Heart left ventricle (tissue), 16 donors: ENCODE results near the gene FLNB. TPM values are rescaled to one million over a fixed set of nuclear protein-coding genes. Genes with fewer than 3 reads are reported as not detected.

Source experiments
- ATAC-seq, 4 donors: fragments of 200-7000 bp; cut with Tn5 transposase; one replicate each; pipeline ENCODE4 v1.9.1; 2020 to 2022; ENCODE audit warnings: moderate library complexity in 4 of 4, mild to moderate bottlenecking in 3 of 4, moderate number of reproducible peaks in 1 of 4
- DNase-seq, 5 donors: peaks; one replicate each; pipeline ENCODE4 v3.0.0-alpha.2; 2020
- H3K27ac ChIP-seq, 12 donors: fragments of 200-600 bp; sonication (generic) in 4 of 12; one replicate each; pipeline versions ENCODE4 v1.5.0 to v1.8.0; 2016 to 2022; ENCODE audit warnings: mild to moderate bottlenecking in 2 of 12
- H3K27me3 ChIP-seq, 9 donors: fragments of 200-600 bp; sonication (generic) in 2 of 9; one replicate each; pipeline versions ENCODE4 v1.5.1 to v1.8.0; 2016 to 2022; ENCODE audit warnings: mild to moderate bottlenecking in 3 of 9
- H3K36me3 ChIP-seq, 9 donors: fragments of 200-600 bp; sonication (generic) in 2 of 9; one replicate each; pipeline versions ENCODE4 v1.5.0 to v1.8.0; 2018 to 2022; ENCODE audit warnings: mild to moderate bottlenecking in 2 of 9
- H3K4me1 ChIP-seq, 12 donors: fragments of 200-600 bp; sonication (generic) in 4 of 12; one replicate each; pipeline versions ENCODE4 v1.5.0 to v1.8.0; 2016 to 2022; ENCODE audit warnings: mild to moderate bottlenecking in 3 of 12
- H3K4me3 ChIP-seq, 12 donors: fragments of 200-600 bp; sonication (generic) in 4 of 12; one replicate each; pipeline versions ENCODE4 v1.5.0 to v1.8.0; 2017 to 2022; ENCODE audit warnings: mild to moderate bottlenecking in 9 of 12, moderate library complexity in 4 of 12
- H3K9me3 ChIP-seq, 12 donors: fragments of 200-600 bp; sonication (generic) in 4 of 12; one replicate each; pipeline versions ENCODE4 v1.5.0 to v1.8.0; 2016 to 2022; ENCODE audit warnings: mild to moderate bottlenecking in 1 of 12
- POLR2A ChIP-seq, 2 donors: fragments of 450-650 bp; IDR thresholded peaks; one replicate each; pipeline ENCODE4 v1.6.1; 2017; ENCODE audit warnings: antibody characterized with exemption in 2 of 2, mild to moderate bottlenecking in 2 of 2, moderate library complexity in 2 of 2
- WGBS, 4 donors: extraction: QIAGEN DNeasy Blood & Tissue Kit in 2 of 4; methylation state at CpG; one replicate each; pipeline versions ENCODE4 v1.1.5 to v1.1.7; 2013 to 2018; 5-methylcytosine and 5-hydroxymethylcytosine counted together
- intact Hi-C, 10 donors: fragments of 100-400 bp; cut with DNase I; formaldehyde crosslinking; loops; one replicate each; pipeline versions ENCODE4 v1.11.1 to v1.14.2; 2022
- polyA plus RNA-seq, 2 donors: library from polyadenylated mRNA; stranded (reverse); fragments of 200-250 nt; gene quantifications; one replicate each; pipeline ENCODE4 v1.2.3, GENCODE V29; 2013
- total RNA-seq, 9 donors: library from RNA; depleted of rRNA in 2 of 9; stranded (reverse); fragments of >200 nt in 2 of 9; fragmentation: NEBNext Ultra II Directional in 3 of 9; extraction: Animal tissue kit (Norgen Biotek cat#: 25700) in 3 of 9; gene quantifications; one replicate each; pipeline versions ENCODE4 v1.1.0 to v1.2.4, GENCODE V29; 2016 to 2023
- TF ChIP-seq, protein P1 (sequence below), 12 donors: fragments of 200-600 bp; sonication (generic) in 4 of 12; IDR thresholded peaks; one replicate each; pipeline versions ENCODE4 v1.5.0 to v1.8.0; 2018 to 2022; ENCODE audit warnings: antibody characterized with exemption in 12 of 12, mild to moderate bottlenecking in 5 of 12
- donor health status: ischemic (EF 13 %, LVEDD 7.1; RV severe dilation, severe dysfunction).
- donor health status: healthy with polysubstance abuse.
- donor health status: DM: no; HTN: yes; CAD: no.
- donor health status: DM: no; HTN: no; CAD: no.
- donor health status: ischemic (EF 25% LVEDD 6.9; RV normal size, moderate dysfunction).
- donor health status: ischemic (EF 25% LVEDD 5.7; RV mildly dilated, moderate dysfunction).
- donor health status: healthy.
- donor health status: DM: yes; HTN: yes; CAD: no.
- donor health status: ischemic (EF 35%, LVEDD 5.7; RV mildly dilated, moderate dysfunction).
- donor health status: nonischemic (EF 11% LVEDD 7.7; RV severe dilation, severe dysfunction).
- donor health status: DM: yes; HTN: yes; CAD: no.
- donor health status: PGD.
- donor health status: ischemic (EF 29% LVEDD 5.4; RV normal size, mild dysfunction).
- donor health status: nonischemic (EF 23%, LVEDD 6.1; RV moderate dilation, normal function).

Gene FLNB
- total and polyA plus RNA-seq, 11 donors = 30.5 to 75.6 (median 40.6) TPM

DNA sequence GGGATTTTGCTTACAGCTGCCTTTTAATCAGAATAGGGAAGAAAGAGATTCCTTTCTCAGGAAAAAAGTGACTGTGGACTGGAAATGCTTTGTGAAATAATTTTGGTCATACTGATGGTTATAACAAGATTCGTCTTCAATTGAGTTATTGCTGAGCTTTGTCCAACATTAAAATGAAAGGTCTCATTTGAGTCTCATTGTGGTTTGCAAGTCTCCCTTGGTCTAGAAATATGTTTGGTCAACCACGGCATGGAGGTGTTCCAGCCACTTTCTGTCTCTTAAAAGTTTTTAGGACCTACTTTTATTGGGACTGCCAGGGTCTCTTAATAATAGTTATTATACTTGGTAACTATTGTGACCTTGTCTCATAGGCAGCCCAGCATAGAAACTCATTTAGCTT lies 15.3 kb downstream of the FLNB start:
- Histone ChIP-seq H3K4me1 (peaks cover 0 to 74% (median 32%) of the 10 kb centered on the region in 12 donors), H3K36me3 (no peaks in the 10 kb centered on the region), H3K4me3 (no peak overlapping the region), H3K27ac (peak overlapping the region in 1 of 12 donors; percentile 48), H3K27me3 (no peaks in the 10 kb centered on the region), H3K9me3 (no peaks in the 10 kb centered on the region)
- 84 to 88% (median 86%) methylated on average over 2 of the region's 2 CpGs for WGBS, 4 donors
- DNase-seq (no peak), ATAC-seq (no peak)
- intact Hi-C loops = no loop called here
- TF ChIP-seq, protein P1, sequence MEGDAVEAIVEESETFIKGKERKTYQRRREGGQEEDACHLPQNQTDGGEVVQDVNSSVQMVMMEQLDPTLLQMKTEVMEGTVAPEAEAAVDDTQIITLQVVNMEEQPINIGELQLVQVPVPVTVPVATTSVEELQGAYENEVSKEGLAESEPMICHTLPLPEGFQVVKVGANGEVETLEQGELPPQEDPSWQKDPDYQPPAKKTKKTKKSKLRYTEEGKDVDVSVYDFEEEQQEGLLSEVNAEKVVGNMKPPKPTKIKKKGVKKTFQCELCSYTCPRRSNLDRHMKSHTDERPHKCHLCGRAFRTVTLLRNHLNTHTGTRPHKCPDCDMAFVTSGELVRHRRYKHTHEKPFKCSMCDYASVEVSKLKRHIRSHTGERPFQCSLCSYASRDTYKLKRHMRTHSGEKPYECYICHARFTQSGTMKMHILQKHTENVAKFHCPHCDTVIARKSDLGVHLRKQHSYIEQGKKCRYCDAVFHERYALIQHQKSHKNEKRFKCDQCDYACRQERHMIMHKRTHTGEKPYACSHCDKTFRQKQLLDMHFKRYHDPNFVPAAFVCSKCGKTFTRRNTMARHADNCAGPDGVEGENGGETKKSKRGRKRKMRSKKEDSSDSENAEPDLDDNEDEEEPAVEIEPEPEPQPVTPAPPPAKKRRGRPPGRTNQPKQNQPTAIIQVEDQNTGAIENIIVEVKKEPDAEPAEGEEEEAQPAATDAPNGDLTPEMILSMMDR (IDR thresholded peaks at IDR 0.05) = no peak
- no peak for TF ChIP-seq POLR2A (IDR thresholded peaks at IDR 0.05)

DNA sequence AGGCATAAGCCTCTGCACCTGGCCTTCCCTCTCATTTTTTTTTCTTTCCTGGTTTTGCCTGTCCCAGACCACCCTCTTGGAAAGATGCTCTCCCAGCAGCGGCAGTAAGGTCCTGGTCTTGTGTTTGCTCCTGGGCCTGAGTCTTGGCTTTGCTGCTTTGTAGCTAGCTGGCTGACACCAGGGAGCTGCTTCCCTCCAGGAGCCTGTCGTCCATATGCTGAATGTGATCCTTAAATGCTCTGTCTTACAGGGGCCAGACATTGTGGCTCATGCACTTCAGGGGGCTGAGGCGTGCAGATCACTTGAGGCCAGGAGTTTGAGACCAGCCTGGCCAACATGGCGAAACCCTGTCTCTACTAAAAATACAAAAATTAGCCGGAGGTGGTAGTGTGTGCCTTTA lies 17.2 kb downstream of the FLNB start:
- H3K9me3 ChIP-seq = no peaks in the 10 kb centered on the region
- ATAC-seq (no peak), DNase-seq (no peak)
- peak overlapping the region in 2 of 12 donors; percentile 44 to 72 for H3K27ac ChIP-seq
- TF ChIP-seq POLR2A (IDR thresholded peaks at IDR 0.05) = no peak
- TF ChIP-seq, protein P1 (IDR thresholded peaks at IDR 0.05) = no peak
- WGBS, 4 donors = 79 to 86% (median 85%) methylated on average over 5 of the region's 5 CpGs
- H3K4me3 ChIP-seq = no peak overlapping the region
- no peaks in the 10 kb centered on the region for H3K27me3 ChIP-seq
- intact Hi-C loops = no loop called here
- H3K4me1 ChIP-seq = peaks cover 0 to 63% (median 22%) of the 10 kb centered on the region in 12 donors
- no peaks in the 10 kb centered on the region for H3K36me3 ChIP-seq

DNA sequence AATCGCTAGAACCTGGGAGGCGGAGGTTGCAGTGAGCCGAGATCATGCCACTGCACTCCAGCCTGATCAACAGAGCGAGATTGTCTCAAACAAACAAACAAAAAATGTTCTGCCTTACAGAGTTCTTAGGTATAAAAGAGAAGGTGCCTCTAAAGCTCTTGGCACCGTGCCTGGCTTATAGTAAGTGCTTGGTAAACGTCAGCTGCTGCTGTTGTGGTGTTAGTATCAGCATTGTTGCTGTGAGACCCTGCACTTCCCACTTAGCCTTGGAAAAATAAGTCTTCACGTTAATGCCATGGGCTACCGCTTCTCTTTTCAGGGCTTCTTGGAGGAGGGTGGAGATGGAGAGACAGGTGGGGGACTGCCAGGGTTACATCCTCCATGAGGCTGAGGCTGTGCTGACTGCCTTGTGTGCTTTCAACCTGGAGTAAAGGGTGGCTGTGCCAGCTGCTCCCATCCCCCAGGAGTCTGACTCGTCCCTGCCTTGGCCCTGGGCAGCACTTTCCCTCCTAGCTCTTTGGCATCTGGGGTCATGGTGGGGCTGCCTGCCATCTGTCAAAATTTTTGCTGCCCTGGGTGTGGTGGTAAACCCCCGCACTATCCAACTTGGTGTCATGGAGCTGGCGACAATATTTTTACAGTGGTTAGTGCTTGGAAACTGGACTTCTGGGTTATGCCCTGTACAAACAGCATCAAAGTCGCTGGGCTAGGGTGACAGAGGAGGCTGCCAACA lies 17.8 kb downstream of the FLNB start:
- peaks cover 0 to 59% (median 16%) of the 10 kb centered on the region in 12 donors for H3K4me1 ChIP-seq
- H3K27ac ChIP-seq = peak overlapping the region in 2 of 12 donors; percentile 44 to 72
- peak in 3 of 4 donors; percentile 43 to 68 (median 60) for ATAC-seq
- H3K9me3 ChIP-seq = no peaks in the 10 kb centered on the region
- H3K27me3 ChIP-seq = no peaks in the 10 kb centered on the region
- intact Hi-C loops = no loop called here
- WGBS, 4 donors = 53 to 66% (median 60%) methylated on average over 12 of the region's 12 CpGs
- no peaks in the 10 kb centered on the region for H3K36me3 ChIP-seq
- TF ChIP-seq, protein P1 (IDR thresholded peaks at IDR 0.05) = no peak
- TF ChIP-seq POLR2A (IDR thresholded peaks at IDR 0.05) = no peak
- H3K4me3 ChIP-seq = no peak overlapping the region
- peak in 1 of 5 donors; percentile 57 for DNase-seq

DNA sequence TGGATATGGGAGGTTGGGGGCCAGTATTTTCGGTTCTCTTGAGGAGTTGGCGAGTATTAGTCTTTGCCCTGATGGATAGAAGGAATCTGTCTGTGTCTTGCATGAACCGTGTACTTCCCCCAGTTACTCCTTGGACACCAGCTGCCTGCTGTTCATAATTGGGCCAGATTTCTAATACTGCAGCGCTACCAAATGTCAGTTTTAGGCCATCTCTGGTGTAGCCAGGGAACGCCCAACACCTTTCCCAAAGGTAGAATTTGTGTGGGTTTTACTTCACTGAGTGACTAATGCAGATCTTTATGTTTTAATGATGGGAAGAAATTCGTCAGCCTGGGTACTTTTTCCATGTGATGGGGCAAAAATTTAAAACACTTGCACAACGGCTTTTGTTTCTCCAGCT lies 18.4 kb downstream of the FLNB start:
- Histone ChIP-seq H3K4me3 (no peak overlapping the region), H3K27me3 (no peaks in the 10 kb centered on the region), H3K4me1 (peaks cover 0 to 53% (median 10%) of the 10 kb centered on the region in 12 donors), H3K36me3 (no peaks in the 10 kb centered on the region), H3K27ac (peak overlapping the region in 2 of 12 donors; percentile 44 to 72), H3K9me3 (no peaks in the 10 kb centered on the region)
- ATAC-seq (peak in 1 of 4 donors; percentile 16), DNase-seq (no peak)
- 86 to 93% (median 87%) methylated on average over 7 of the region's 7 CpGs for WGBS, 4 donors
- TF ChIP-seq, protein P1 (IDR thresholded peaks at IDR 0.05) = no peak
- no peak for TF ChIP-seq POLR2A (IDR thresholded peaks at IDR 0.05)
- intact Hi-C loops = no loop called here
